Testis (tissue), 2 donors: ENCODE measurements around the gene ZNF524.

Source experiments
- CTCF ChIP-seq, 3 experiments: fragments of 450-650 bp in 2 of 3; fragments of 200-600 bp in 1 of 3; sonication (generic) in 1 of 3; IDR thresholded peaks; one replicate each; pipeline ENCODE4 v1.5.1; 2016 to 2019; ENCODE audit warnings: antibody characterized with exemption in 3 of 3, mild to moderate bottlenecking in 2 of 3, moderate library complexity in 1 of 3
- POLR2A ChIP-seq: fragments of 450-650 bp; IDR thresholded peaks from one replicate; pipeline ENCODE4 v1.6.1; 2017; ENCODE audit warnings: antibody characterized with exemption, mild to moderate bottlenecking, moderate library complexity

DNA sequence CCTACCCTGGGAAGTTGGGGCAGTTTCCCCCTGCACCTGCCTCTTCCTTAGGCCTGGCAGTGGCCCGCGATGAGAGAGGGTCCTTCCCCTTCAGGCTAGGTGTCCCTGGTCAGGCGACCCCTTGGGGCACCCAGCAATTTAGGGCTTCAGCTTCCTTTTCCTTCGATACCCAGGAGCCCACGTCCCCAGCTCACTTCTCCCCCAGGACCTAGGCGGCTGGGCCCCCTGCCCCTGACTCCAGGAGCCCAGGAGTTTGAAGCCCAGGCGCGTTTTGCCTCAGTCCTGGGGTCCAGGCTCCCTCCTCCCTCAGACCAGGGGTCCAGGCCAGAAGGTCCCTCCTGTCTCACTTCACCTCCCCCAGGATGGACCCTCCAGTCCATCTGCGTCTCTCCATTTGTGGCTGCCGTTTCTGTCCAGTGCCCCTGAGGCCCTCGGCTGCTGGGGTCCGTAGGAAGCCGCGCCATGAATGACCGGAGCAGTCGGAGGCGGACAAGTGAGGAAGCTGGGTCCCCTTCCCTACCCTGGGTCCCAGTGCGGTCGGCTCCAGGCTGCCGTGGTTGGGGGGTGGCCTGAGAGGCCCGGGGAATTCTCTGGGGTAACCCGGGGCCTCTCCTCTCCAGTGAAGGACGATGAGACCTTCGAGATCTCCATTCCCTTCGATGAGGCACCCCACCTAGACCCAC, 48.6 kb downstream of the ZNF524 start:
- TF ChIP-seq CTCF (IDR thresholded peaks at IDR 0.05) (no peak), POLR2A (no peak)
